SK-N-SH (cell line): Measurements from ENCODE around the gene TMEM213. TPM values are rescaled to one million over a fixed set of nuclear protein-coding genes. Genes with fewer than 3 reads are reported as not detected.

Experiments used
- CTCF ChIA-PET: fragments of 300-600, 350-600 bp; formaldehyde crosslinking; extraction: SDS; loops from one replicate; lab custom pipeline; 2021; lab: Yijun Ruan, JAX
- POLR2A ChIA-PET: fragments of 350-600 bp; sonication (Branson Sonifier 250); formaldehyde crosslinking; extraction: SDS; loops from one replicate; lab custom pipeline; 2020; ENCODE audit warnings: antibody characterized with exemption, inconsistent platforms; lab: Yijun Ruan, JAX
- DNase-seq: peaks from one replicate; pipeline ENCODE4 v3.0.0; 2012
- H2AFZ ChIP-seq: fragments of 200-600 bp; sonication (generic); 2 replicates; pipeline ENCODE4 v1.8.1; 2016; ENCODE audit warnings: antibody characterized with exemption, mild to moderate bottlenecking, low read depth
- H3F3A ChIP-seq: fragments of 200-600 bp; sonication (generic); replicated peaks from 2 replicates; pipeline ENCODE3; 2016; ENCODE audit warnings: antibody characterized with exemption, mild to moderate bottlenecking; ENCODE audit not compliant: insufficient read depth
- H3K27ac ChIP-seq, 2 experiments: fragments of 200-500 bp in 1 of 2; fragments of 200-600 bp in 1 of 2; sonication (Bioruptor generic) in 1 of 2; sonication (generic), shearing (Covaris generic) in 1 of 2; 2 replicates each; pipeline versions ENCODE4 v1.5.1 to v1.6.1; 2014 to 2016; ENCODE audit warnings: low read depth in 2 of 2, inconsistent platforms in 1 of 2, low read length in 1 of 2, mild to moderate bottlenecking in 1 of 2, mixed read lengths in 1 of 2
- H3K27me3 ChIP-seq: fragments of 200-600 bp; sonication (generic), shearing (Covaris generic); 2 replicates; pipeline ENCODE4 v1.6.1; 2016; ENCODE audit warnings: mixed run types; ENCODE audit not compliant: insufficient read depth
- H3K36me3 ChIP-seq, 2 experiments: fragments of 200-500 bp in 1 of 2; fragments of 200-600 bp in 1 of 2; sonication (Bioruptor generic) in 1 of 2; sonication (generic) in 1 of 2; replicated peaks in 1 of 2; 2 replicates each; pipeline versions ENCODE3 to v1.5.1; 2014 to 2016; ENCODE audit warnings: low read length in 1 of 2, mild to moderate bottlenecking in 1 of 2; ENCODE audit not compliant: insufficient read depth in 2 of 2, control insufficient read depth in 1 of 2
- H3K4me1 ChIP-seq, 2 experiments: fragments of 200-500 bp in 1 of 2; fragments of 200-600 bp in 1 of 2; sonication (Bioruptor generic) in 1 of 2; sonication (generic), shearing (Covaris generic) in 1 of 2; 2 replicates each; pipeline versions ENCODE4 v1.5.1 to v1.6.1; 2014 to 2016; ENCODE audit warnings: low read depth in 1 of 2, low read length in 1 of 2, mixed run types in 1 of 2; ENCODE audit not compliant: insufficient read depth in 2 of 2, control insufficient read depth in 1 of 2
- H3K4me2 ChIP-seq: fragments of 200-600 bp; sonication (generic), shearing (Covaris generic); 2 replicates; pipeline ENCODE4 v1.6.1; 2017; ENCODE audit warnings: mixed run types
- H3K4me3 ChIP-seq, 2 experiments: fragments of 200-500 bp in 1 of 2; fragments of 200-600 bp in 1 of 2; sonication (Bioruptor generic) in 1 of 2; sonication (generic), shearing (Covaris generic) in 1 of 2; 2 replicates each; pipeline versions ENCODE4 v1.5.1 to v1.8.1; 2014 to 2016; ENCODE audit warnings: low read depth in 2 of 2, inconsistent platforms in 1 of 2, low read length in 1 of 2, mild to moderate bottlenecking in 1 of 2, mixed read lengths in 1 of 2, moderate library complexity in 1 of 2
- H3K79me2 ChIP-seq: fragments of 200-600 bp; sonication (generic); 2 replicates; pipeline ENCODE4 v1.8.1; 2017; ENCODE audit warnings: mild to moderate bottlenecking; ENCODE audit not compliant: insufficient read depth
- H3K9ac ChIP-seq: fragments of 200-600 bp; sonication (generic); 2 replicates; pipeline ENCODE4 v1.6.1; 2017; ENCODE audit warnings: mixed run types
- H3K9me2 ChIP-seq: fragments of 200-600 bp; sonication (generic); 2 replicates; pipeline ENCODE4 v1.6.1; 2017; ENCODE audit warnings: mixed run types
- H3K9me3 ChIP-seq: fragments of 200-600 bp; sonication (generic); 2 replicates; pipeline ENCODE4 v1.6.1; 2017; ENCODE audit warnings: mixed run types, mild to moderate bottlenecking, moderate library complexity
- H4K20me1 ChIP-seq: fragments of 200-600 bp; sonication (generic); 2 replicates; pipeline ENCODE4 v1.6.1; 2017; ENCODE audit warnings: mild to moderate bottlenecking, mixed run types; ENCODE audit not compliant: insufficient read depth
- FOXM1 ChIP-seq: IDR thresholded peaks from 2 replicates; pipeline ENCODE4 v1.4.0; 2012; ENCODE audit warnings: low read depth, mild to moderate bottlenecking
- MEF2A ChIP-seq: IDR thresholded peaks from 2 replicates; pipeline ENCODE4 v1.4.0; 2012; ENCODE audit warnings: low read depth, borderline replicate concordance
- WGBS: methylation state at CpG from one replicate; pipeline ENCODE4 v1.1.6; 2017; ENCODE audit warnings: low lambda C conversion rate; 5-methylcytosine and 5-hydroxymethylcytosine counted together
- polyA plus RNA-seq, 3 experiments: library from polyadenylated mRNA; depleted of rRNA; stranded (reverse); fragments of >200 nt; gene quantifications; 2 replicates each; pipeline ENCODE4 v1.2.3, GENCODE V29; 2012
- TF ChIP-seq, protein P1 (sequence below): IDR thresholded peaks from 2 replicates; pipeline ENCODE4 v1.6.1; 2012; ENCODE audit warnings: mild to moderate bottlenecking, low read depth, low read length, moderate library complexity
- TF ChIP-seq, protein P2 (sequence below): IDR thresholded peaks from 2 replicates; pipeline ENCODE4 v1.4.0; 2012; ENCODE audit warnings: low read depth, borderline replicate concordance
- TF ChIP-seq, protein P3 (sequence below): fragments of 150-350 bp; IDR thresholded peaks from 2 replicates; pipeline ENCODE4 v1.6.1; 2016; ENCODE audit warnings: mild to moderate bottlenecking, low read depth, low read length
- TF ChIP-seq, protein P4 (sequence below): fragments of 150-350 bp; IDR thresholded peaks from 2 replicates; pipeline ENCODE4 v1.6.1; 2017; ENCODE audit warnings: antibody characterized with exemption, low read length, low read depth, borderline replicate concordance
- TF ChIP-seq, protein P5 (sequence below): fragments of 200-600 bp; sonication (generic); IDR thresholded peaks from 2 replicates; pipeline ENCODE4 v1.6.1; 2017; ENCODE audit warnings: antibody characterized with exemption, mild to moderate bottlenecking, moderate library complexity

TMEM213 gene
- polyA plus RNA-seq, 1 of the 3 experiments (the other 2 are of a cell fraction): not detected

DNA sequence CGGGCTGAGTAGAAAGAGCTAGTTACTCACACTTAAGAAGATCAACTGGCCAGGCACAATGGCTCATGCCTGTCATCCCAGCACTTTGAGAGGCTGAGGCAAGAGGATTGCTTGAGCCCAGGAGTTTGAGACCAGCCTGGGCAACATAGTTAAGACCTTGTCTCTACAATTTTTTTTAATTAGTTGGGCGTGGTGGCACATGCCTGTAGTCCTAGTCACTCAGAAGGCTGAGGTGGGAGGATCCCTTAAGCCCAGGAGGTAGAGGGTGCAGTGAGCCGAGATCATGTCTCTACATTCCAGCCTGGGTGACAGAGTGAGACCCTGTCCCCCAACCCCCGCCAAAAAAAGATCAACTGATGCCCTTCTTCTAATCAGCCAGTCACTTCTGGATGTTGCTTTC is 74.8 kb downstream of the TMEM213 start:
- H4K20me1 ChIP-seq: 0 out of 2 replicates have a peak, but pooled peaks cover 6% of the 10 kb centered on the region
- CTCF ChIA-PET: interaction anchor here (1.8 to 7.3 kb wide), 2 partner anchors 13 to 202 kb away, joined by 5 to 57 read pairs; no protein-coding TSS in a partner anchor
- H3K79me2 ChIP-seq: no peaks in the 10 kb centered on the region
- POLR2A ChIA-PET: no interaction called here
- H3K9me3 ChIP-seq: no peaks in the 10 kb centered on the region
- no peak overlapping the region for H3K4me3 ChIP-seq
- H3K27me3 ChIP-seq: no peaks in the 10 kb centered on the region
- H3K9me2 ChIP-seq: no peaks in the 10 kb centered on the region
- no peak overlapping the region for H3K27ac ChIP-seq
- H3K4me1 ChIP-seq: peaks cover 0 to 6% of the 10 kb centered on the region in 2 experiments; a peak in 2 of 4 replicates
- 89% methylated on average over 4 of the region's 4 CpGs for WGBS
- H2AFZ ChIP-seq: no peak overlapping the region
- TF ChIP-seq, protein P1, sequence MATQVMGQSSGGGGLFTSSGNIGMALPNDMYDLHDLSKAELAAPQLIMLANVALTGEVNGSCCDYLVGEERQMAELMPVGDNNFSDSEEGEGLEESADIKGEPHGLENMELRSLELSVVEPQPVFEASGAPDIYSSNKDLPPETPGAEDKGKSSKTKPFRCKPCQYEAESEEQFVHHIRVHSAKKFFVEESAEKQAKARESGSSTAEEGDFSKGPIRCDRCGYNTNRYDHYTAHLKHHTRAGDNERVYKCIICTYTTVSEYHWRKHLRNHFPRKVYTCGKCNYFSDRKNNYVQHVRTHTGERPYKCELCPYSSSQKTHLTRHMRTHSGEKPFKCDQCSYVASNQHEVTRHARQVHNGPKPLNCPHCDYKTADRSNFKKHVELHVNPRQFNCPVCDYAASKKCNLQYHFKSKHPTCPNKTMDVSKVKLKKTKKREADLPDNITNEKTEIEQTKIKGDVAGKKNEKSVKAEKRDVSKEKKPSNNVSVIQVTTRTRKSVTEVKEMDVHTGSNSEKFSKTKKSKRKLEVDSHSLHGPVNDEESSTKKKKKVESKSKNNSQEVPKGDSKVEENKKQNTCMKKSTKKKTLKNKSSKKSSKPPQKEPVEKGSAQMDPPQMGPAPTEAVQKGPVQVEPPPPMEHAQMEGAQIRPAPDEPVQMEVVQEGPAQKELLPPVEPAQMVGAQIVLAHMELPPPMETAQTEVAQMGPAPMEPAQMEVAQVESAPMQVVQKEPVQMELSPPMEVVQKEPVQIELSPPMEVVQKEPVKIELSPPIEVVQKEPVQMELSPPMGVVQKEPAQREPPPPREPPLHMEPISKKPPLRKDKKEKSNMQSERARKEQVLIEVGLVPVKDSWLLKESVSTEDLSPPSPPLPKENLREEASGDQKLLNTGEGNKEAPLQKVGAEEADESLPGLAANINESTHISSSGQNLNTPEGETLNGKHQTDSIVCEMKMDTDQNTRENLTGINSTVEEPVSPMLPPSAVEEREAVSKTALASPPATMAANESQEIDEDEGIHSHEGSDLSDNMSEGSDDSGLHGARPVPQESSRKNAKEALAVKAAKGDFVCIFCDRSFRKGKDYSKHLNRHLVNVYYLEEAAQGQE: no peak
- TF ChIP-seq, protein P2, sequence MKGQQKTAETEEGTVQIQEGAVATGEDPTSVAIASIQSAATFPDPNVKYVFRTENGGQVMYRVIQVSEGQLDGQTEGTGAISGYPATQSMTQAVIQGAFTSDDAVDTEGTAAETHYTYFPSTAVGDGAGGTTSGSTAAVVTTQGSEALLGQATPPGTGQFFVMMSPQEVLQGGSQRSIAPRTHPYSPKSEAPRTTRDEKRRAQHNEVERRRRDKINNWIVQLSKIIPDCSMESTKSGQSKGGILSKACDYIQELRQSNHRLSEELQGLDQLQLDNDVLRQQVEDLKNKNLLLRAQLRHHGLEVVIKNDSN: no peak
- TF ChIP-seq, protein P3, sequence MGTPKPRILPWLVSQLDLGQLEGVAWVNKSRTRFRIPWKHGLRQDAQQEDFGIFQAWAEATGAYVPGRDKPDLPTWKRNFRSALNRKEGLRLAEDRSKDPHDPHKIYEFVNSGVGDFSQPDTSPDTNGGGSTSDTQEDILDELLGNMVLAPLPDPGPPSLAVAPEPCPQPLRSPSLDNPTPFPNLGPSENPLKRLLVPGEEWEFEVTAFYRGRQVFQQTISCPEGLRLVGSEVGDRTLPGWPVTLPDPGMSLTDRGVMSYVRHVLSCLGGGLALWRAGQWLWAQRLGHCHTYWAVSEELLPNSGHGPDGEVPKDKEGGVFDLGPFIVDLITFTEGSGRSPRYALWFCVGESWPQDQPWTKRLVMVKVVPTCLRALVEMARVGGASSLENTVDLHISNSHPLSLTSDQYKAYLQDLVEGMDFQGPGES: no peak
- TF ChIP-seq MEF2A: no peak
- no peak for TF ChIP-seq FOXM1
- TF ChIP-seq, protein P4, sequence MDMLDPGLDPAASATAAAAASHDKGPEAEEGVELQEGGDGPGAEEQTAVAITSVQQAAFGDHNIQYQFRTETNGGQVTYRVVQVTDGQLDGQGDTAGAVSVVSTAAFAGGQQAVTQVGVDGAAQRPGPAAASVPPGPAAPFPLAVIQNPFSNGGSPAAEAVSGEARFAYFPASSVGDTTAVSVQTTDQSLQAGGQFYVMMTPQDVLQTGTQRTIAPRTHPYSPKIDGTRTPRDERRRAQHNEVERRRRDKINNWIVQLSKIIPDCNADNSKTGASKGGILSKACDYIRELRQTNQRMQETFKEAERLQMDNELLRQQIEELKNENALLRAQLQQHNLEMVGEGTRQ: no peak
- TF ChIP-seq, protein P5, sequence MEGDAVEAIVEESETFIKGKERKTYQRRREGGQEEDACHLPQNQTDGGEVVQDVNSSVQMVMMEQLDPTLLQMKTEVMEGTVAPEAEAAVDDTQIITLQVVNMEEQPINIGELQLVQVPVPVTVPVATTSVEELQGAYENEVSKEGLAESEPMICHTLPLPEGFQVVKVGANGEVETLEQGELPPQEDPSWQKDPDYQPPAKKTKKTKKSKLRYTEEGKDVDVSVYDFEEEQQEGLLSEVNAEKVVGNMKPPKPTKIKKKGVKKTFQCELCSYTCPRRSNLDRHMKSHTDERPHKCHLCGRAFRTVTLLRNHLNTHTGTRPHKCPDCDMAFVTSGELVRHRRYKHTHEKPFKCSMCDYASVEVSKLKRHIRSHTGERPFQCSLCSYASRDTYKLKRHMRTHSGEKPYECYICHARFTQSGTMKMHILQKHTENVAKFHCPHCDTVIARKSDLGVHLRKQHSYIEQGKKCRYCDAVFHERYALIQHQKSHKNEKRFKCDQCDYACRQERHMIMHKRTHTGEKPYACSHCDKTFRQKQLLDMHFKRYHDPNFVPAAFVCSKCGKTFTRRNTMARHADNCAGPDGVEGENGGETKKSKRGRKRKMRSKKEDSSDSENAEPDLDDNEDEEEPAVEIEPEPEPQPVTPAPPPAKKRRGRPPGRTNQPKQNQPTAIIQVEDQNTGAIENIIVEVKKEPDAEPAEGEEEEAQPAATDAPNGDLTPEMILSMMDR: no peak
- no peak overlapping the region for H3K4me2 ChIP-seq
- H3K36me3 ChIP-seq: peaks cover 14 to 22% of the 10 kb centered on the region in 2 experiments
- no peak for DNase-seq
- H3F3A ChIP-seq: peaks cover 28% of the 10 kb centered on the region
- no peak overlapping the region for H3K9ac ChIP-seq
